Fibroblast of the conjunctiva (primary cell): ENCODE measurements around the gene ARID3A.

ENCODE experiments used
- DNase-seq: peaks from one replicate; pipeline ENCODE4 v3.0.0-alpha.2; 2010; ENCODE audit warnings: low read depth

ARID3A gene

GRCh38 chr19:1006711-1007398 is 81.0 kb downstream of the ARID3A start:
- DNase-seq: no peak

- no peak for DNase-seq
Measured at GRCh38 chr19:1007399-1008251, 81.8 kb downstream of the ARID3A start.

DNA sequence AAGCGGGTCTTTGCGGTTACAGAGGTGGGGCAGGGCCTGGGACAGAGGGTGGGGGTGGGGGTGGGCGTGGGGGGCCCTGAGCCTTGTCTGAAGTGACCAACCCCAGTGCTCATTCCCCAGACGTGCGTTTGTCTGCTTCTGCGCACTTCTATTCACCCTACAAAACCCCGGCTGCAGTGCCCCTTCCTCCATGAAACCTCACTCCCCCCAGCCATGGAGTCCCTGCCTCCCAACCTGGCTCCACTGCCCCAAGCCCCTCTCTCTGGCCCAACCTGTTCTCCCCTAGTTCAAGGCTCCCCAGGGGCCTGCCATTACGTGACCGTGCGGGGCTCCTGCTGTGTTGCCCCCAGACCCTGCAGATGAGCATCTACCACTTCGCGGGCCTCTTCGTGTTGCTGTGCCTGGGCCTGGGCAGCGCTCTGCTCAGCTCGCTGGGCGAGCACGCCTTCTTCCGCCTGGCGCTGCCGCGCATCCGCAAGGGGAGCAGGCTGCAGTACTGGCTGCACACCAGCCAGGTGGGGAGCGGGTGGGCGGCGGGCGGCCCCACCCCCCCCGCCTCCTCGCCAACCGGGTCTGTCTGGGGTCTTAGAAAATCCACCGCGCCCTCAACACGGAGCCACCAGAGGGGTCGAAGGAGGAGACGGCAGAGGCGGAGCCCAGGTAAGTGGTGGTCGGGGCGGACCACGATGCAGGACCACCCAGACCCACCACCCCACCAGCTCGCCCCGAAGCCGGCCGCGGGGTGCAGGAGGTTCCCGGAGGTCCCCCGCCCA is 82.6 kb downstream of the ARID3A start:
- DNase-seq: no peak

DNA sequence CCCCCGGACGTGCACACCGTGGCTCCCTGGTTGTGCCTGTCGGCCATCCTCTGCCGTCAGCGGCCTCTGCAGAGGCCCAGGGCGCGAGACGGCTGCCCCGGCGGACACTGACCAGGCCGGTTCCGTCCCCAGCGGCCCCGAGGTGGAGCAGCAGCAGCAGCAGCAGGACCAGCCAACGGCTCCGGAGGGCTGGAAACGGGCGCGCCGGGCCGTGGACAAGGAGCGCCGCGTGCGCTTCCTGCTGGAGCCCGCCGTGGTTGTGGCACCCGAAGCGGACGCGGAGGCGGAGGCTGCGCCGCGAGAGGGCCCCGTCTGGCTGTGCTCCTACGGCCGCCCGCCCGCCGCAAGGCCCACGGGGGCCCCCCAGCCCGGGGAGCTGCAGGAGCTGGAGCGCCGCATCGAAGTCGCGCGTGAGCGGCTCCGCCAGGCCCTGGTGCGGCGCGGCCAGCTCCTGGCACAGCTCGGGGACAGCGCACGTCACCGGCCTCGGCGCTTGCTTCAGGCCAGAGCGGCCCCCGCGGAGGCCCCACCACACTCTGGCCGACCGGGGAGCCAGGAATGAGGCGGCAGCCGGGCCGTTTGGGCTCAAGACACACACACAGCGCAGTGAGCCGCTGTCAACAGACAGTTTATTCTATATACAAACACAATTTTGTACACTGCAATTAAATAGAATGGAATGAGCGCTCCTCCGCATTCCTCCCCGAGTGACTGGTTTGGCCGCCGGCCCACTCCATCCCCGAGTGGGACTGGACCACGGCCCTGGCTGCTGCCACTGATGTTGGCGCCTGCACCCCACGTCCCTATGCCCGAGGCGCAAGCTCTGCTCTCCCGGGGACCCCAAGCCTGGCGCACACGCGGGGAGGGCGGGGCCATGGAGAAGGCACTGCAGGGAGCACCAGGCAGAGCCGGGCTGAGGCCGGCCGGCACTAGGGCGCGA is 83.5 kb downstream of the ARID3A start:
- DNase-seq: no peak

- no peak for DNase-seq
Measured at GRCh38 chr19:1009981-1010538, 84.2 kb downstream of the ARID3A start.

DNA sequence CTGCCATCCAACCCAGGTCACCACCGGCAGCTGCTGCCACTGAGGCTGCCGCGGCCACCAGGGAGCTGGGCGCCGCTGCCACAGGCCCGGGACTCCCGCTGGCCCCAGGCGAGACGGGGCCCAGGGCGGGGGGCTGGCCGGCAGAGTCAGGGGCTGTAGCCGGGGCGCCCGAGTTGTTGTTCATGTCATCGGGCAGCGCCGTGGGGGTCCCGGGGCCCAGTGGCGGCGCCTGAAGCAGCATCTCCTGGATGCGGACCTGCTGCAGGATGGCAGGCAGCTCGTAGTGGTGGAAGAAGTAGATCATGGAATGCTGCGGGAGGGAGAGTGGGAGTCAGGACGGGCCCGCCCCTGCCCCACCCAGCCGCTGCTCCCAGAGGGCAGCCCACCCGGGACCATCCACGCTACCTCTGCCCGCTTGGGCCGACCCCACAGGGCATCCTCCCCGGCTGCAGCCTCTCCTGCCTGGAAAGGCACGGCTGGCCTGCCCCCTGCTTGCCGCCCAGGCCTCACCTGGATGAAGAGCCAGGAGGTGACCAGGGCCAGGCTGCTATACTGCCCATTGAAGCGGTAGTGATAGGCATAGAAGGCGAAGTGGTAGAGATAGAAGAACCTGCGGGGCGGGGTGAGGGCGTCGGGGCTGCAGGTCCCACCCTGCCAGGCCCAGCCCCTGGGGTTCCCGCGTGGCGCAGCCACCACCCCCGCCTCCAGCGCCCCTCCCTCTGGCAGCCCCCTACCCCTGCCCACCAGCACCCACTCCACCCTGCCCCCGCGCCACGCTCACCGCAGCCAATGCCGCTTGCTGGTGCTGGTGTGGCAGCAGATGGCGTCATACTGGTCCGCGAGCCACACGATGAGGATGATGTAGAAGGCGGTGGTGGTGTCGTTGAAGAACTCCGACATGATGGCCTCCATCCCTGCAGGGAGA is 85.0 kb downstream of the ARID3A start:
- DNase-seq: no peak

- DNase-seq: no peak
Measured at GRCh38 chr19:1011831-1012333, 86.0 kb downstream of the ARID3A start.

- DNase-seq: no peak
Measured at GRCh38 chr19:1012334-1012733, 86.5 kb downstream of the ARID3A start.

GRCh38 chr19:1013218-1013617 is 87.4 kb downstream of the ARID3A start:
- DNase-seq: no peak

DNA sequence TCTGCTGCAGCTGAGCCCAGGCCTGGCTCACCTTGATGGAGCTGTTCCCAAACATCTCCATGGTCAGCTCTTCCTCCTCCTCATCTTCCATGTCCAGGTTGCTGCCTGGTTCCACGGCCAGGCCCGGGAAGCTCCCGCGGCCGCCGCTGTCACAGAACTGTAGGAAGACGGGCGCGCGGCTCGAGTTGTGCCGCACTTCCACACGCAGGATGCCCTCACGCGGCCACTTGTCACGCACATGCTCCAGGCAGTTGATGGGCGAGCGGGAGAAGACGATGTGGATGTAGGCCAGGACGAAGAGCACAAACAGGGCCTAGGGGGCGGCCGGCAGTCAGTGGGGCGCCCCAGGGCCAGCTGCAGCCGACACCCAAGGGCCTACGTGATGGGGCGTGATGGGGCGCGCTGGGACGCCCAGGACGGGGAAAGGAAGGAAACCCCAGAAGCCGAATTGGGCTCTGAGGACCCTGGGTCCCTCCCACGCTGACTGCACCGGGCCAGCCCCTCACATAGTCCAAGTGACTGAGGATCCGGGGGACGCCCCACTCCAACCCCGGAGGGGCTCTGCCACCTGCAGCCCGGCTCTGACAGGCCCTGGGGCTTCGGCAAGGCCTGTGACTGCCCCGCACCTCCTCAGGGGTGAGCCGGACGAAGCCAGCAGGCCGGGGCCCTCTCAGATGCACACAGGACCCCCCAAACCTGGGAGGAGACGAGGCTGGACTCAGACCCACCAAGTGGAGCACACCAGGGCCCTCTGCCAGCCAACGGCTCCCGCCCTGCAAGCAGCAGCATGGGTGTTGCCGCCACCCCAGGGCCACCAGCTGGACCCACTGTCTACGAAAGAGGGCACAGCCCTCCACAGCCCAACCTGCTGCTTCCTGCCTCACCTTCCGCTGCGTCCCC is 88.6 kb downstream of the ARID3A start:
- no peak for DNase-seq

- DNase-seq: no peak
Measured at GRCh38 chr19:1015061-1015781, 89.4 kb downstream of the ARID3A start.

DNA sequence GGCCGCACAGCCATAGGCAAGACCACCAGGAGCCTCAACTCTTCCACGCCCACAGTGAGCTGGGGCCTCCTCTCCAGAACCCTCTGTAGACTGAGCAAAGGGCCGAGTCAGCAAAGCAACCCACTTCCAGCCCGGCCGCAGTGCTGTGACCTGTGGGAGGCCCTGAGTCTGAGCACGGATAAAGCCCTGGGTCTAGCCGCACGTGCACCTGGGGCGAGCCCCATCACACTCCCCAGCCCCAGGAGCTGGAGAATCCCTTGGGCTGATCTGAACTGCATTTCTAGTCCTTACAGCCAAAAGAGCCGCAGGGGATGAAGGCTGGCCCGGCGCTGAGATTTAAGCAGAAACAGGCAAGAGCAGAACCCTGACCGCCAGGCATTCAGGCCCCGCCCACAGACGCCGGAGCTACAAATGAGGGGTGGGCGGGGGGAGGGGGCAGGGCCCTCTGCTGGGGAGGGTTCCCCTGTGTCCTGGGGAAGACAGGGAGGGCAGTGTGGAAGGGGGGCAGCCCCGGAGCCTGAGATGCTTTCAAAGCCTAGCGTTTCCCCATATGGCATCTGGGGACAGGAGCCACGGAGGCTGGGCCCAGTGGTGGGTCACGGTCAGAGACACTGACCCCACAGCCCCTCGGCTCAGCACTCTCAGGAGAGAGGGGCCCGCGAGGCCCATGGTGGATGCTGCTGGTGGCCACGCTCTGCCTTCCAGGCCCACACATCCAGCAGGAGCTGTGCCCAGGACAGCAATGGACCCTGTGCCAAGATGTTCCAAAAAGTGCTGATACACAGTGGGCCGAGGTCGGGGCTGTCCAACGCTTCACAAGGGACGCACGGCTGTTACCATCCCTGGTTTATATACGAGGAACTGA is 90.2 kb downstream of the ARID3A start:
- DNase-seq: no peak

GRCh38 chr19:1016647-1017114 is 90.8 kb downstream of the ARID3A start:
- no peak for DNase-seq

GRCh38 chr19:1017115-1017905 is 91.5 kb downstream of the ARID3A start:
- DNase-seq: no peak

DNA sequence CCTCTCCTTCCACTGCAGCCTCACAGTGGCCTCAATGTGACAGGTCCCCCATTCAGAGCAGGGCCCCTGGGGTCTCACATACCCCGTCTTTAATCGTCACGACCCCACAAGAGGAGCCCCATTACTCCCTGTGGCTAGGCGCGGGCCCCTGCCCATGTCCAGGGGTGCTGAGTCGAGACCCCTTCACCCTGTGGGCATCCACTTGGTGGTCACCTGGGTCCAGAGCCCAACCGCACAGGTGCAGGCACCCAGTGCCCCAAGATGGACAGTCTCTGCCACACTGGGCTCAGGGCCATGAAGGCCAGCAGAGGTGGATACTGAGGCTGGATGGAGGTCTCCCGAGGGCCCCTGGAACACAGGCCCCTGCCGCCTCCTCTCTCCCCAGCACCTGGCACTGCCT is 92.1 kb downstream of the ARID3A start:
- no peak for DNase-seq

DNA sequence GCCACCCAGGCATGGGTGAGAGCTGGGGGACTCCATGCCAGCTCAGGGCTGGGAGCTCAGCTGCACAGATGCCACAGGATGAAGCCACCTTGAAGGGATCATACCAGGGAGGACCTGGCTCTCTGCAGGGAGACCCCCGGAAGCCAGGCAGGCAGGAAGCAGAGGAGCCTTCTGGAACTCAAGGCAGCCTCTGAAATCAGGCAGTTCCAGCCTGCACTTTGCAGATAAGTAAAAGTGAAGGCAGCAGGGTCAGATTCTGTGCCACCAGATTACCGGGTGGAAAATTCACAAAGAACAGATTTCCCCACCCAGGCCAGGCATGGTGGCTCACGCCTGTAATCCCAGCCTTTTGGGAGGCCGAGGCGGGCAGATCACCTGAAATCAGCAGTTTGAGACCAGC is 92.6 kb downstream of the ARID3A start:
- DNase-seq: no peak
